Activated CD8-positive, alpha-beta memory T cell treated with anti-CD3 and anti-CD28 coated beads, Interleukin-2, amount 10 ng/mL, durations not matched to agents 7 days and 5 days (primary cell): ENCODE data around the gene LST1. TPM values are rescaled to one million over a fixed set of nuclear protein-coding genes. Genes with fewer than 3 reads are reported as not detected.

Source experiments
- ATAC-seq: fragments of 150-1000 bp; cut with Tn5 transposase; one replicate; pipeline ENCODE4 v1.10.0; 2021; ENCODE audit warnings: moderate library complexity
- CTCF ChIA-PET: fragments of 350-600 bp; sonication (Branson Sonifier 250); formaldehyde crosslinking; loops from one replicate; lab custom pipeline; 2021; ENCODE audit warnings: antibody characterized with exemption; lab: Charles Lee
- DNase-seq: peaks from one replicate; pipeline ENCODE4 v3.0.0-alpha.2; 2020
- H3K27ac Mint-ChIP-seq: one replicate; pipeline ENCODE4 v1.8.0; 2021; ENCODE audit warnings: mild to moderate bottlenecking, mixed read lengths
- H3K27me3 Mint-ChIP-seq: one replicate; pipeline ENCODE4 v1.8.0; 2021; ENCODE audit warnings: mixed read lengths
- H3K36me3 Mint-ChIP-seq: one replicate; pipeline ENCODE4 v1.8.0; 2021; ENCODE audit warnings: mild to moderate bottlenecking, mixed read lengths
- H3K4me1 Mint-ChIP-seq: one replicate; pipeline ENCODE4 v1.8.0; 2021; ENCODE audit warnings: mixed read lengths
- H3K4me3 Mint-ChIP-seq: one replicate; pipeline ENCODE4 v1.8.0; 2021; ENCODE audit warnings: mild to moderate bottlenecking, moderate library complexity, mixed read lengths
- H3K9me3 Mint-ChIP-seq: one replicate; pipeline ENCODE4 v1.8.0; 2022; ENCODE audit warnings: low read depth, mixed read lengths
- total RNA-seq, 2 experiments: library from RNA; stranded (reverse); gene quantifications; one replicate each; pipeline ENCODE4 v1.2.3, GENCODE V29; 2021

The LST1 gene
- 100 to 1,000 TPM in 1 of 2 experiments, 10 to 100 TPM in 1; 71.6 to 109 TPM for total RNA-seq

DNA sequence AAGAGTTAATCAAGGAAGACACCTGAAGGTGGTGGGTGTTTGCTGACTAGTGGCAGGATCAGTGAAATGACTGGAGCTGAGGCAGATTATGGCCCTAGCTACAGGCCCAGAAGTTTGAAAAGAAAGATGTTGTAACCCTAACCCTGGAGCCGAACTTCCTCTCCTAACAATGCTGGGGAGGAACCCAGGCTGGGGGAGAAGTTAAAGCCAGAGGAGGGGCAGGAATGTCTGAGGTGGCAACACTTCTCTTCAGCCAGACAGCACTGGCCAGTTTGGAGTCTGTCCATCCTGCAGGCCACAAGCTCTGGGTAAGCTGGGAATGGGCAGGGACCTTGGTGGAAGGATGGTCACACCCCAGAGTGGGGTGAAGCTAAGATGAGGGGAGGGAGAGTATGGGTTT lies at the start of gene LST1:
TSS of gene LST1 (plus strand) at position 270 of the 400 bp plus-strand sequence. CDS start 1,023 bp downstream, outside the sequence.
- H3K36me3 Mint-ChIP-seq = peaks cover 44% of the 10 kb centered on the region
- no peak for DNase-seq
- ATAC-seq = peak; percentile 7
- CTCF ChIA-PET = interaction anchor here (1.1 to 26.0 kb wide), 7 partner anchors 5 to 219 kb away, joined by 3 to 952 read pairs (median 189); partner anchors contain the start of genes ATP6V1G2, DDX39B, LST1 and LTB
- peak within 1 kb of the TSS; percentile 83 for H3K4me3 Mint-ChIP-seq
- H3K27me3 Mint-ChIP-seq = no peaks in the 10 kb centered on the region
- H3K9me3 Mint-ChIP-seq = no peaks in the 10 kb centered on the region
- peaks cover 76% of the 10 kb centered on the region for H3K4me1 Mint-ChIP-seq
- peak within 1 kb of the TSS; percentile 96 for H3K27ac Mint-ChIP-seq

DNA sequence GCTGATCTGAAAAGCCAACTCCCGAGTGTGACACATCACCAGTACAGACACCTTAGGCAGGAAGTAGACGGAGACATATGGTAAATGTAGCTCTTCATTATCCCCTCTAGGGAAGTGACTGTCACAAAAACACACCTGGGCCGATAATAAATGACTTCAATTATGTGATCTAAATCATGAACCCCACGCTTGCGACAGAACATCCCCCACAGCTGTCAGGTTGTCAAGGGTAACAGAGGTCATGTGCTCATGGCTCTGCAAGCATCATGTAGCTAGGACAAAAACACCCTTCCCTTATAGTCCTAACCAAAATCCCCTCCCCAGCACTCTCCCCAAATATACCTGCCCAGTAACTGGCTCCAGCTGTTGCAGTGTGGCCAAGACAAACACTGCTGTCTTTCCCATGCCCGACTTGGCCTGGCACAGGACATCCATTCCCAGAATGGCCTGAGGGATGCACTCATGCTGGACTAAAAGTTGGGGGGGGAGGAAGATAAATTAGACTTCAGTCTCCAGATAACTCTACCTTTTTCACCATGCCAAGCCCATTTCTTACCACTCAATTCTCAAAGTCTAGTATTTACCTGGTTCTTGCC lies 47.2 kb upstream of the LST1 start:
- CTCF ChIA-PET = interaction anchor here (1.4 to 16.9 kb wide), 6 partner anchors 12 to 139 kb away, joined by 3 to 952 read pairs (median 14); partner anchors contain the start of genes LST1, LTB, MICB and NCR3
- H3K27me3 Mint-ChIP-seq = no peaks in the 10 kb centered on the region
- H3K9me3 Mint-ChIP-seq = no peaks in the 10 kb centered on the region
- ATAC-seq = no peak
- no peak for DNase-seq
- peak overlapping the region; percentile 94 for H3K4me3 Mint-ChIP-seq
- H3K4me1 Mint-ChIP-seq = peaks cover 60% of the 10 kb centered on the region
- peaks cover 64% of the 10 kb centered on the region for H3K36me3 Mint-ChIP-seq
- peak overlapping the region; percentile 35 for H3K27ac Mint-ChIP-seq

DNA sequence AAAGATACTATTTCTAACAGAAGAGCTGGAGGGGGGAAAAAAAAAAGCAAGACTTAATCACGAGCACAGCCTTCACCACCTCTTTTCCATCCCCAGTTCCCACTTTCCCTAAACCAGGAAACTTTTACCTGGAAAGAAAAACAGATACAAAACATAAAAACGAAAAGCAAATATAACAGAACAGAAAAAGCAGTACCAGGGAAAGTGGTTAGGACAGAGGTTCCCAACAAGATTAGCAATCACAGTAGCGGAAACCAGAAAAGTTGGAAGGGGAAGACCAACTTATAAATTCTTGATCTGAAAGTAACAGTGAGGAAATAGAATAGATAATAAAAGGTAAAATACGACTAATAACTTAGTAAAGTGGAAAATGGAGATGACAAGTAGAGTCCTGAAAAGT lies 45.4 kb upstream of the LST1 start:
- no peak for ATAC-seq
- H3K9me3 Mint-ChIP-seq = no peaks in the 10 kb centered on the region
- H3K4me3 Mint-ChIP-seq = peak overlapping the region; percentile 94
- no peak for DNase-seq
- peak overlapping the region; percentile 90 for H3K27ac Mint-ChIP-seq
- H3K27me3 Mint-ChIP-seq = no peaks in the 10 kb centered on the region
- CTCF ChIA-PET = interaction anchor here (0.9 to 16.9 kb wide), 16 partner anchors 9 to 198 kb away, joined by 3 to 952 read pairs (median 5); partner anchors contain the start of genes ABHD16A, AIF1, BAG6 and GPANK1
- H3K4me1 Mint-ChIP-seq = peaks cover 51% of the 10 kb centered on the region
- peaks cover 49% of the 10 kb centered on the region for H3K36me3 Mint-ChIP-seq

DNA sequence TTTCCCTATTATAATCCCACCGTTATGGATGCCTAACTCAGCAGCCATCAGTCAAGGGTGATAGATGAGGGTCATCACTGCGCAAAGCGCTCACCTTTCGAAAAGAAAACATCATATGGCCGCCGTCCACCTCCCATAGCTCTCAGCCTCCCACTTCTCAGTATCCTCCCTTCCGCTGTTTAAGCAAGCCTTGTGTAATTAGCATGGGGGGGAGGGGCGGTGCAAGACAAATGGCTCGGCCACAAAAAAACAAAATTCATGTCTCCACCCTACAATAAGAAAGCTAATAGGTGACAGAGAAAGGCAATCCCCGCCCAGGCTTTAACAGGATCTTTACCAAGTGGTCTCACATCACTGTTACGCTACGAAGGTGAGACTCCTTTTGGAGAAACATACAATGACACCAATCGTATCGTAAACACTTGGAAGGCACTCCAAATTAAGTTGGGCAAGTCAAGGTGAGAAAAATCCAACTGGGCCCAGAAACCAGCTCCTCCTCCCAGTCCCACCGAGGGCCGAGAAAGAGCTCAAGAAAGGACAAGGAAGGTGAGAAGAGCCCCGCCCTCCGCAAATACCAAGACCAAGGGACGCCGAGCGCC lies 44.9 kb upstream of the LST1 start:
- peak; percentile 25 for ATAC-seq
- Mint-ChIP-seq H3K4me3 (peak overlapping the region; percentile 94), H3K36me3 (peaks cover 44% of the 10 kb centered on the region), H3K27me3 (no peaks in the 10 kb centered on the region), H3K27ac (peak overlapping the region; percentile 90), H3K9me3 (no peaks in the 10 kb centered on the region), H3K4me1 (peaks cover 51% of the 10 kb centered on the region)
- CTCF ChIA-PET = interaction anchor here (0.9 to 16.9 kb wide), 14 partner anchors 9 to 198 kb away, joined by 3 to 952 read pairs (median 5); partner anchors contain the start of genes ABHD16A, GPANK1, LST1 and LTB
- DNase-seq = peak; percentile 82

DNA sequence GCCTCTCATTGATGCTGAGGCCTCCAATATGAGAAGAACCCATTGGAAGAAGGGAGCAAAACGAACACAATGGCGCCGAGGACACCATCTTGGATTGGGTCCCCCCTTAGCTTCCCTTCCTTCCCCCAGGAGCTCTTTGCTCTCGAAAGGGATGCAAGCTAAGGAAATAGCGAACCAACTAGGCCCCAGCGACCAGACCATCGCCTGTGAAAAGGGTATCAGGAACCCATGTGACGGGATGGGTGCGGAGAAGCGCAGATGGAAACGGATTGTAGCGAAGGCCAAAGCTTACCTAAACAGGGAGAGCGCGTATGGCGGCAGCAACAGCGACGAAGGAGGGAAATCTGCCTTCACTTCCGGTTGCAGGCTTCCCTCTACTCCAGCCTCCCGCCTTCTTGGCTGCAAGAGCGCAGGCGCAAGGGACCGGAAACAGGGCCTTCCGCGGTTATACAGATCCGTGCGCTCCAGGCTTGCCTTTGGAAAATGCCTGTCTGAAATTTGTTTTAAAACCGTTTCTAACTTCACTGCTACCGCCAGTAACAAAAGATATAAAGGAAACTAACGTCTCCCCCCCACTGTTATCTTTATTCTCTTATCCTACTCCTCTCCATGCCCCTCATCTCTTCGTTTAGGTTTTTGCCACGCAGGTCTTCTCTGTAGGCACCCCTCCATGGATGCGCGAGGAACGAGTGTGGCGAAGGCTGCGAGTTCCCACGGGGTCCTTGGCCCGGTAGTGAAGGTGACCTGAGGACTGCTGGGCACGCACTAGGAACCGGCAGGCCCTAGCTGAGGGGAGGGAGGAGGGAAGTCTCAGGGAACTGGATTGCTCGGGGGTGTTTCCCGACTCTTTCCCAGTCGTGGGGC lies 44.2 kb upstream of the LST1 start, which contains the start of gene DDX39B:
TSS of gene DDX39B (minus strand) at position 346 of the 864 bp plus-strand sequence. CDS start 1,471 bp downstream, outside the sequence.
- H3K9me3 Mint-ChIP-seq = no peaks in the 10 kb centered on the region
- DNase-seq (peak; percentile 97), ATAC-seq (peak; percentile 80)
- peak within 1 kb of the TSS; percentile 94 for H3K4me3 Mint-ChIP-seq
- H3K27ac Mint-ChIP-seq = peak within 1 kb of the TSS; percentile 90
- CTCF ChIA-PET = interaction anchor here (0.9 to 16.9 kb wide), 14 partner anchors 9 to 197 kb away, joined by 3 to 952 read pairs (median 5); partner anchors contain the start of genes ABHD16A, GPANK1, LST1 and LTB
- peaks cover 37% of the 10 kb centered on the region for H3K36me3 Mint-ChIP-seq
- peaks cover 50% of the 10 kb centered on the region for H3K4me1 Mint-ChIP-seq
- H3K27me3 Mint-ChIP-seq = no peaks in the 10 kb centered on the region

DNA sequence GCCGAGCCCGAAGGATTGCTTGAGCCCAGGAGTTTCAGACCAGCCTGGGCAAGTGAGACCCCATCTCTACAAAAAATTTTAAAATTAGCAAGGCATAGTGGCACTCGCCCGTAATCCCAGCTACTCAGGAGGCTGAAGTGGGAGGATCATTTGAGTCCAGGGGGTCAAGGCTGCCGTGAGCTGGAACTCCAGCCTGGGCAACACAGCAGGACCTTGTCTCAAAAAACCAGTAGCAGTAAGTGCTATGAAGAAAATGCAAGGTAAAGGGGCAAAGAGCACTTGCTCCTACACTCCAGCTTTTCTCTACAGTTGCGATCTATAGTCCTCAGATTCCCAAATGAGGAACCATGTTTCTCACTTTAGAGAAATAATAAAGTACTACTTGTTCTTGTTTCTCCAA lies 42.4 kb upstream of the LST1 start:
- H3K27me3 Mint-ChIP-seq = no peaks in the 10 kb centered on the region
- peaks cover 27% of the 10 kb centered on the region for H3K36me3 Mint-ChIP-seq
- CTCF ChIA-PET = interaction anchor here (6.1 to 16.9 kb wide), 2 partner anchors 48 kb away, joined by 88 to 952 read pairs; partner anchors contain the start of genes LST1, LTB, MICB and NCR3
- H3K4me3 Mint-ChIP-seq = no peak overlapping the region
- H3K9me3 Mint-ChIP-seq = no peaks in the 10 kb centered on the region
- peaks cover 55% of the 10 kb centered on the region for H3K4me1 Mint-ChIP-seq
- DNase-seq (no peak), ATAC-seq (no peak)
- no peak overlapping the region for H3K27ac Mint-ChIP-seq

DNA sequence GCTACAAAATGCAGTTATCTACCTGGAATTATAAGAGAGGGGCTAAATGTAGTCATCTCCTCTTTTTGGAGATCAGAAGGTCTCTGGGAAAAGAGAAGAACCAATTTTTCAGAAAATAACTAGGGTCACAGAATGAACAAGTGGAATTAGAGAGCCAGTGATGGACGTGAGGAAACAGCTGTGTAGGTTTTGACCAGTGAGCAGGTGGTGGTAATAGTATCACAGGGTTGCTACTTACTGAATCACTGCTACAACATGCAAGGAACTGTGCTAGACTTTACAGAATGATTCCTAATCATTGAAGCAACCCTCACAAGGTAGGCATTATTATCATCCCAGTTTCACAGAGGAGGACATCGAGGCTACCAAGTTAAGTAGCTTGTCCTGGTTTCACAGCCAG lies 41.4 kb upstream of the LST1 start:
- CTCF ChIA-PET = interaction anchor here (4.0 to 16.9 kb wide), 2 partner anchors 47 to 48 kb away, joined by 25 to 952 read pairs; partner anchors contain the start of genes LST1, LTB, MICB and NCR3
- Mint-ChIP-seq H3K9me3 (no peaks in the 10 kb centered on the region), H3K4me1 (peaks cover 52% of the 10 kb centered on the region)

DNA sequence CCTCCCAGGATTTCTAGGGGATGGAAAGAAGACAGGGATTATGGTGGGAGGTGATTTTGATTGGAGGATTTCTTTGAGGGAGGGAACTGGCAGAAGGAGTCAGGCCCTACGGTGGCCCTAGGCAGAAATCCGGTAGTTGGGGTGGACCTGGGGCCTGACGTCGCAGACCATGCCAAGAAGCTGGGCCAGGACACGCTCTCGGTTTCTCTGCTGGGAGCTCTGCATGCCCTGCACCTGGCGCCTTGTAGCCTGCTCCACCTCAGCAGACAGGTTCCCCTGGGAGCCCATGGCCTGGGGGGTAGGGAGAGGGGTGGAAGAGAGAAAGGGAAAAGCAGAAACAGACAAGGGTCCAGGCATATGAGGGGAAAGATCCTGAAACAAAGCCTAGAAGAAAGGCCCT lies 40.8 kb upstream of the LST1 start:
- peaks cover 49% of the 10 kb centered on the region for H3K4me1 Mint-ChIP-seq
- no peak for ATAC-seq
- H3K27ac Mint-ChIP-seq = no peak overlapping the region

More for the DNA sequence above, 41.4 kb upstream of the LST1 start:
- Mint-ChIP-seq H3K27ac (no peak overlapping the region), H3K36me3 (peaks cover 24% of the 10 kb centered on the region), H3K4me3 (no peak overlapping the region), H3K27me3 (no peaks in the 10 kb centered on the region)
- DNase-seq (no peak), ATAC-seq (no peak)

DNA sequence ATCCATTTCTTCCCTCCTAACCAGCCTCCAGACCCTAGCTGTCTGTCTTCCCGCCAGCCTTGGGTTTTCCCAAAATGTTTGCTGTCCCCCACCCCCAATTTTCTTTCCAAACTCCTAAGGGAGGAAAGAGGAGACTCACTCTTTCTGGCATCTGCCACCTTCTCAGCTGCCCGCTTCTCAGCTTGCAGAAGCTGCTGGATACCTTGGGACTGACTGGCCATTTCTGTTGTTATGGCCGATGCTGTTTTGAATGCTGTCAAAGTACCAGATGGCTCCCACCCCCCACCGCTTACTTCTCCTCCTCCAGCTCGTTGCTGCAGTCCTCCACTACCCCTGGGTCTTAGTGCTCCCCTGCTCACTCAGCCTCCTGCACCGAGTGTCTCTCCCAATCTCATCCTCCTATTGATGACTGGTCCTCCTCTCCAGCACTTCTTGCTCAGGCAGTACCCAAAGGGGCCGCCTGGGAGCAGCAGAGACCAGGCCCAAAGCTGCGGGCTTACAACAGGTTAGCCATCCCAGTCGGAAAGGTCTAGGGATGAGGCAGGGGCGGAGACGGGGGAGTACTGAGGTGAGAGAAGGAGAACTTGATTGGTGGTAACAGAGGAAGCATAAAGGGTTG lies 39.6 kb upstream of the LST1 start, which contains the start of gene ATP6V1G2:
TSS of gene ATP6V1G2 (minus strand) at position 270 of the 619 bp plus-strand sequence. CDS start at position 221, 49 bp downstream.
- peak within 1 kb of the TSS; percentile 88 for H3K27ac Mint-ChIP-seq
- H3K9me3 Mint-ChIP-seq = no peaks in the 10 kb centered on the region
- CTCF ChIA-PET = interaction anchor here (0.8 to 16.9 kb wide), 8 partner anchors 29 to 290 kb away, joined by 3 to 952 read pairs (median 6); partner anchors contain the start of genes BAG6, LST1, LTB and MICB
- no peaks in the 10 kb centered on the region for H3K27me3 Mint-ChIP-seq
- peaks cover 13% of the 10 kb centered on the region for H3K36me3 Mint-ChIP-seq
- peaks cover 54% of the 10 kb centered on the region for H3K4me1 Mint-ChIP-seq
- ATAC-seq = peak; percentile 66
- H3K4me3 Mint-ChIP-seq = peak within 1 kb of the TSS; percentile 83
- DNase-seq = peak; percentile 95

More for the DNA sequence above, 40.8 kb upstream of the LST1 start:
- Mint-ChIP-seq H3K27me3 (no peaks in the 10 kb centered on the region), H3K36me3 (peaks cover 19% of the 10 kb centered on the region), H3K9me3 (no peaks in the 10 kb centered on the region), H3K4me3 (no peak overlapping the region)
- CTCF ChIA-PET = interaction anchor here (4.0 to 16.9 kb wide), 2 partner anchors 46 to 49 kb away, joined by 25 to 952 read pairs; partner anchors contain the start of genes LST1, LTB, MICB and NCR3
- DNase-seq = no peak

DNA sequence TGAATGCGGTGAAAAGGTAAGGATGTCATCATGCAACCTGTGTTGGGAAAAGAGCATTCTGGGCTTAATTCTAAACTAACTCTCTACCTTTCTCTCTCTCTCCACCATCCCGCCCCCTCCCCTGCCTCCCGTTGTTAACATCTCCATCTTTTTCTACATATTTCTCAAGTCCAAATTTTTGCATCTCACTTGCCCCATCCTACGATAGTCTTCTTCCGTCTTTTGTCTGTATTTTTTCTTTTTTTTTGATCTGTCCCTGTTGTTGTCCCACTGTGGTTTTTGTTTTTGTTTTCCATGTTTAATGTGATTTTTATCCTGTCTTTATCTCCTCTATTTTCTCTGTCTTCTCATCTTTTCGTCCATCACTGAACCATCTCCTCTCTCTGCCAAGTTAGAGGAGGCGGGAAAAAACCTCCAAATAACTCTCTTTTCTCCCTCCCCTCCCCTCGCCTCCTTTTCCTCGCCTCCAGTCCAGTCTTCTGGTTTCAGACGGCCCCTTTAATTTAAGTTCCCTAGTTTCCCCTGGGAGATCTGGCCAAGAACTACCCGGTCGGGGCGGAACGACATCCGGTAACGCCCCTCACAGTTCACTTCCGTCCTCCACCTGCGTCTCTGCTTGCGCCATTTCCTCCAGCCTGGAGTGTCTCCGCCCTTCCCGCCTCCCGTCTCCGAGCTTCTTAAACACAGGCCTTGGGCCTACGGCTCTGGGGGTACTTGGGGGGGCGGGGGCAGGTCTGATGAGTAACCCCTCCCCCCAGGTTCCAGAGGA lies 38.9 kb upstream of the LST1 start, which contains the start of gene NFKBIL1:
TSS of gene NFKBIL1 (plus strand) at position 651 of the 769 bp plus-strand sequence. CDS start at position 738, 87 bp downstream.
- Mint-ChIP-seq H3K9me3 (no peaks in the 10 kb centered on the region), H3K4me1 (peaks cover 56% of the 10 kb centered on the region), H3K27ac (peak within 1 kb of the TSS; percentile 88), H3K4me3 (peak within 1 kb of the TSS; percentile 83), H3K27me3 (no peaks in the 10 kb centered on the region), H3K36me3 (peaks cover 13% of the 10 kb centered on the region)
- CTCF ChIA-PET = interaction anchor here (1.0 to 16.9 kb wide), 10 partner anchors 22 to 289 kb away, joined by 3 to 952 read pairs (median 5); partner anchors contain the start of genes BAG6, LST1, LTA and LTB
- DNase-seq (peak; percentile 96), ATAC-seq (peak; percentile 90)
